GM19035 (cell line): ENCODE measurements around the gene SLC11A1.
A peak's percentile ranks its signal among the peaks of the same experiment; 100 is the strongest.

Experiments
- ATAC-seq: cut with Tn5 transposase; IDR thresholded peaks from one replicate; pipeline ENCODE4 v1.9.1; 2021; ENCODE audit not compliant: unreplicated experiment

SLC11A1 gene

GRCh38 chr2:218403810-218404209 lies 21.7 kb downstream of the SLC11A1 start:
- ATAC-seq: no peak

- ATAC-seq: no peak
These were observed 22.4 kb downstream of the SLC11A1 start for GRCh38 chr2:218404351-218405085.

- no peak for ATAC-seq
These were observed 23.1 kb downstream of the SLC11A1 start for GRCh38 chr2:218405086-218405745.

- ATAC-seq: no peak
These were observed 23.7 kb downstream of the SLC11A1 start for GRCh38 chr2:218405746-218406208.

- ATAC-seq: peak; percentile 81
These were observed 24.3 kb downstream of the SLC11A1 start for GRCh38 chr2:218406209-218406948.

- ATAC-seq: peak; percentile 2
These were observed 25.0 kb downstream of the SLC11A1 start for GRCh38 chr2:218406949-218407618.

- no peak for ATAC-seq
These were observed 25.6 kb downstream of the SLC11A1 start for GRCh38 chr2:218407717-218408116.

- ATAC-seq: no peak
These were observed 36.2 kb downstream of the SLC11A1 start for GRCh38 chr2:218418321-218418716.

- no peak for ATAC-seq
These were observed 36.8 kb downstream of the SLC11A1 start, which contains the start of gene VIL1 for GRCh38 chr2:218418717-218419458. Gene VIL1 (plus strand): TSS chr2:218419123. CDS start chr2:218423779, 4,656 bp downstream.

- ATAC-seq: no peak
These were observed 37.6 kb downstream of the SLC11A1 start for GRCh38 chr2:218419630-218420216.

- no peak for ATAC-seq
These were observed 39.0 kb downstream of the SLC11A1 start for GRCh38 chr2:218421027-218421426.

- no peak for ATAC-seq
These were observed 40.5 kb downstream of the SLC11A1 start for GRCh38 chr2:218422403-218423086.

- no peak for ATAC-seq
These were observed 41.5 kb downstream of the SLC11A1 start for GRCh38 chr2:218423584-218423983.

GRCh38 chr2:218425531-218425930 lies 43.5 kb downstream of the SLC11A1 start:
- no peak for ATAC-seq

GRCh38 chr2:218427741-218428140 lies 45.7 kb downstream of the SLC11A1 start:
- no peak for ATAC-seq

GRCh38 chr2:218428846-218429558 lies 46.9 kb downstream of the SLC11A1 start:
- ATAC-seq: no peak

- ATAC-seq: no peak
These were observed 48.0 kb downstream of the SLC11A1 start for GRCh38 chr2:218429911-218430692.

- no peak for ATAC-seq
These were observed 48.6 kb downstream of the SLC11A1 start for GRCh38 chr2:218430721-218431120.
